Cardiac septum (tissue), 1 donor: ENCODE measurements around the gene ASGR2. TPM values are rescaled to one million over a fixed set of nuclear protein-coding genes. Genes with fewer than 3 reads are reported as not detected.
"Not testable (repeated sequence)": the region's sequence is repeated elsewhere in the genome, so short reads cannot be mapped to it uniquely, and the experiment has no call there.

Experiments
- DNase-seq: peaks from one replicate; pipeline ENCODE4 v3.0.0-alpha.2; 2020; ENCODE audit warnings: low spot score
- intact Hi-C: fragments of 100-400 bp; cut with DNase I; formaldehyde crosslinking; loops from one replicate; pipeline ENCODE4 v1.14.0; 2022
- total RNA-seq: library from RNA; stranded (reverse); fragmentation: NEBNext Ultra II Directional; extraction: Animal tissue kit (Norgen Biotek cat#: 25700); gene quantifications from one replicate; pipeline ENCODE4 v1.2.1, GENCODE V29; 2021
- donor health status: DM: no; HTN: no; CAD: no.

ASGR2 gene
- total RNA-seq, 1 donor from 2014 or later, result 0.24 TPM

- intact Hi-C loops, result no loop called here
- no peak for DNase-seq
Measured at GRCh38 chr17:7128160-7128559, 13.5 kb upstream of the ASGR2 start.

- intact Hi-C loops, result not testable (repeated sequence)
Measured at GRCh38 chr17:7127501-7127900, 12.9 kb upstream of the ASGR2 start.

GRCh38 chr17:7126386-7126785, 11.8 kb upstream of the ASGR2 start:
- intact Hi-C loops, result not testable (repeated sequence)

More at GRCh38 chr17:7127501-7127900, 12.9 kb upstream of the ASGR2 start:
- not testable (repeated sequence) for DNase-seq

GRCh38 chr17:7124923-7125322, 10.3 kb upstream of the ASGR2 start:
- no peak for DNase-seq
- intact Hi-C loops, result no loop called here

More at GRCh38 chr17:7126386-7126785, 11.8 kb upstream of the ASGR2 start:
- DNase-seq, result not testable (repeated sequence)

GRCh38 chr17:7123844-7124243, 9.2 kb upstream of the ASGR2 start:
- intact Hi-C loops, result no loop called here

GRCh38 chr17:7122381-7122780, 7.8 kb upstream of the ASGR2 start:
- DNase-seq, result no peak
- intact Hi-C loops, result no loop called here

More at GRCh38 chr17:7123844-7124243, 9.2 kb upstream of the ASGR2 start:
- DNase-seq, result no peak

- DNase-seq, intact Hi-C loops: not testable (repeated sequence)
Measured at GRCh38 chr17:7120635-7121034, 6.0 kb upstream of the ASGR2 start.

GRCh38 chr17:7120123-7120522, 5.5 kb upstream of the ASGR2 start:
- DNase-seq, result no peak
- intact Hi-C loops, result no loop called here

GRCh38 chr17:7119314-7119713, 4.7 kb upstream of the ASGR2 start:
- DNase-seq, result no peak
- intact Hi-C loops, result no loop called here

- intact Hi-C loops, result no loop called here
- no peak for DNase-seq
Measured at GRCh38 chr17:7114875-7115614, 423 bp upstream of the ASGR2 start.

- no peak for DNase-seq
- intact Hi-C loops, result no loop called here
Measured at GRCh38 chr17:7113273-7114071, 1.1 kb downstream of the ASGR2 start.

- intact Hi-C loops, result no loop called here
- DNase-seq, result no peak
Measured at GRCh38 chr17:7112510-7113108, 2.0 kb downstream of the ASGR2 start.

GRCh38 chr17:7111784-7112509, 2.7 kb downstream of the ASGR2 start:
- no peak for DNase-seq
- intact Hi-C loops, result no loop called here

GRCh38 chr17:7110617-7111306, 3.9 kb downstream of the ASGR2 start:
- intact Hi-C loops, result no loop called here
- no peak for DNase-seq

GRCh38 chr17:7109461-7110322, 4.9 kb downstream of the ASGR2 start:
- DNase-seq, result no peak
- intact Hi-C loops, result no loop called here

- no peak for DNase-seq
- intact Hi-C loops, result no loop called here
Measured at GRCh38 chr17:7108981-7109380, 5.6 kb downstream of the ASGR2 start.

- DNase-seq, result no peak
- intact Hi-C loops, result no loop called here
Measured at GRCh38 chr17:7108560-7108925, 6.1 kb downstream of the ASGR2 start.

GRCh38 chr17:7107795-7108559, 6.6 kb downstream of the ASGR2 start:
- intact Hi-C loops, result no loop called here

More at GRCh38 chr17:7107795-7108559, 6.6 kb downstream of the ASGR2 start:
- no peak for DNase-seq
